HK-2 (cell line): ENCODE results near the gene CALHM1.
"Not testable (repeated sequence)": the region's sequence is repeated elsewhere in the genome, so short reads cannot be mapped to it uniquely, and the experiment has no call there.

ENCODE experiments used
- DNase-seq: peaks from one replicate; pipeline ENCODE4 v3.0.0-alpha.2; 2018; ENCODE audit not compliant: unreplicated experiment

CALHM1 gene

GRCh38 chr10:103458720-103459119 lies at the start of gene CALHM1:
Gene CALHM1 (minus strand): TSS chr10:103458900. CDS start chr10:103458751, 149 bp downstream.
- no peak for DNase-seq

DNA sequence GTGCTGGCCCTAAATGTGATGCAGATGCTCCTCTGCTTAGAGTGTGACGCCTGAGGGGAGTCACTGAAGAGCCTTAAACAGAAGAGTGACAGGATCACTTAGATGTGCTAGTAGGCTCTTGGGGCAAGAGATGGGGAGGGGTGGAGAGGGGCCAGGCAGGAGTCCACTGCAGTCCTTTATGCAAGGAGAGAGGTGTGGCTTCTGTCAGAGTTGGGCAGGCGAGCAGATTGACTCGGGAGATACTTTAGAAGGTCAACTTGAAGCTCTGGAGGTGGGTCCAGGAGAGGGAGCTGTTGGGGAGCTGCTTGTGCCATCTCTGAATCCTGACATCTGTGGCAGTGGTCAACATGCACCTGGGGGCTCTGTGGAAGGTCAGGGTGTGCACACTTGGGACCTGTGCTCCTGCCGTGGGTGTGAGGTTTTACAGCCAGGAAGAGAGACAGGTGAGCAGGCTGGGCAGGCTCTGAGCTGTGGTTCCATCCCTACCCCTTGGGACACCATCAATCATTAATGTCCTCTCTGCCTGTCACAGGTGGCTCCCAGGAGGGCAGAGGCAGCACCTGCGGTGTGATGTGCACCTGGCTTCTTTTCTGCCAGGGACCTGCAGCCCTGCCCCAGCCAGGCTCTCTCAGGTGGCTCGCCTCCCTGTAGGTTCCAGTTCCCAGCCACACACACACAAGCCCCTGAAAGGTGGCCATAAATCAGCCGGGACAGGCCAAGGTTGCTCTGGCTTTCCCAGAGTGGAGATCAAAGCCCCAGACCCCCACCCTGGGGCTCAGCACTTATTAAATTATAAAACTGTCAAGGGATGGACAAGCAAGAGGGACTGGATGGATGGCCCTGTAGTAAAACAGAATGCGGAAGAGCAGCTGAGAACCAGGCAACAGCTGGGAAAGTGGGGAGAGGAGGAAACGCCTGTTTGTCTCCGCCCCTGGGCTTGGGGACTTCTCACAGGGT lies 48.8 kb upstream of the CALHM1 start:
- DNase-seq, result no peak

DNA sequence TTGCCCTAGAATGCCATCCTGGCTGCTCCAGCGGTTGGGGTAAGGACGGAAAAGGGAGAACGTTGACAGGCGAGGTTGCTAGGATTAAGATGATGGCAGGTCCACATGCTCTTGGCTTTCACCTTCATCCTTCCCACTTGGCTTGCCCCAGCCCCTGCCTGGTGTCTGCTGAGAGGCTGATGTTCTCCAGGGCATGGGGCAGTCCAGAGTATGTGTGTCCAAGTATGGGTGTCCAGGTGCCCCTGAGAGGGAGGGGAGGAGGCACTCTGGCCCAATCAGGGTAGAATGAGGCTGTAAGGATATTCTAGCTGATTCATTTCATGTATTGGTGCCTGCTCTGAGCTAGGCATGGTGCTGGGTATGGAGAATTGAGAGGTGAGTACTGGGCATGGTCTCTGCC lies 47.4 kb upstream of the CALHM1 start:
- no peak for DNase-seq

- DNase-seq, result peak; percentile 92
Measured at GRCh38 chr10:103504181-103504783, 45.6 kb upstream of the CALHM1 start.

GRCh38 chr10:103503777-103504176 lies 45.1 kb upstream of the CALHM1 start:
- DNase-seq, result not testable (repeated sequence)

GRCh38 chr10:103502849-103503660 lies 44.4 kb upstream of the CALHM1 start:
- DNase-seq, result no peak

GRCh38 chr10:103501186-103501585 lies 42.5 kb upstream of the CALHM1 start:
- DNase-seq, result no peak

- no peak for DNase-seq
Measured at GRCh38 chr10:103500481-103500880, 41.8 kb upstream of the CALHM1 start.

DNA sequence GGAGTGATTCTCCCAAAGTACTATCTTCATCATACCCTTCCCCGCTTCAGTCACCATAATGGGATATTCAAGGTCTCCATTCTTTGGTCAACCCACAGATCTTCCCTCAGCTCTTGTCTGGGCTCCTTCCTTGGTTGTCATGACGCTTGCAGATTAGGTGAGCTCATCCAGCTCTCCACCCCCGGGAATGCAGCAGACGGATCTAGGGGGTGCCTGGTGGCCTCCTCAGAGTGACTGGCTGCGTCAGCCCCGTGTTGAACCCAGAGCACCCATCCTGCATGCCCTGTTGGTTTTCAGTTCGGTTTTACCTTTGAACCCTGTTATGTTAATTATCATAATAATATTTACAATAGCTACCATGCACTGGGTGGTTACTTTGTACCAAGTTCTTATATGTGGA lies 41.2 kb upstream of the CALHM1 start:
- DNase-seq, result no peak

- DNase-seq, result no peak
Measured at GRCh38 chr10:103498936-103499638, 40.4 kb upstream of the CALHM1 start.

GRCh38 chr10:103497161-103497915 lies 38.6 kb upstream of the CALHM1 start:
- no peak for DNase-seq

DNA sequence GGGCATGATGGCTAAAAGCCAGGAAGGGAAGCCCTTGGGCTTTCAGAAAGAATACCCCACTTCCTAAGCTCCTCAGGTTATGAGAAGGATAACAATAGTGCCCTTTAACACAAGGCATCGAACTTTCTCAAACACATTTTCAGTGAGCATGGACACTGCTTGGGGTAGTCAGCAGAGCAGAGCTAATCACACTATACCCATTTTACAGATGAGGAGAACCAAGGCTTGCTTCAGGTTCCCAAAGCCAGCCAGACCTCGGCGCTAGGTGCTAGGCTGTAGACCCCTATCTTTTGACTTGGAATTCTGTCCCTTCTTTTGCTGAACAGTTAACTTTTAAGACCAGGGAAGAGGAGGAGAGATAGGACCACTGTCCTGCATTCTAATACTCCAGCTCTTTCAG lies 36.6 kb upstream of the CALHM1 start:
- no peak for DNase-seq

DNA sequence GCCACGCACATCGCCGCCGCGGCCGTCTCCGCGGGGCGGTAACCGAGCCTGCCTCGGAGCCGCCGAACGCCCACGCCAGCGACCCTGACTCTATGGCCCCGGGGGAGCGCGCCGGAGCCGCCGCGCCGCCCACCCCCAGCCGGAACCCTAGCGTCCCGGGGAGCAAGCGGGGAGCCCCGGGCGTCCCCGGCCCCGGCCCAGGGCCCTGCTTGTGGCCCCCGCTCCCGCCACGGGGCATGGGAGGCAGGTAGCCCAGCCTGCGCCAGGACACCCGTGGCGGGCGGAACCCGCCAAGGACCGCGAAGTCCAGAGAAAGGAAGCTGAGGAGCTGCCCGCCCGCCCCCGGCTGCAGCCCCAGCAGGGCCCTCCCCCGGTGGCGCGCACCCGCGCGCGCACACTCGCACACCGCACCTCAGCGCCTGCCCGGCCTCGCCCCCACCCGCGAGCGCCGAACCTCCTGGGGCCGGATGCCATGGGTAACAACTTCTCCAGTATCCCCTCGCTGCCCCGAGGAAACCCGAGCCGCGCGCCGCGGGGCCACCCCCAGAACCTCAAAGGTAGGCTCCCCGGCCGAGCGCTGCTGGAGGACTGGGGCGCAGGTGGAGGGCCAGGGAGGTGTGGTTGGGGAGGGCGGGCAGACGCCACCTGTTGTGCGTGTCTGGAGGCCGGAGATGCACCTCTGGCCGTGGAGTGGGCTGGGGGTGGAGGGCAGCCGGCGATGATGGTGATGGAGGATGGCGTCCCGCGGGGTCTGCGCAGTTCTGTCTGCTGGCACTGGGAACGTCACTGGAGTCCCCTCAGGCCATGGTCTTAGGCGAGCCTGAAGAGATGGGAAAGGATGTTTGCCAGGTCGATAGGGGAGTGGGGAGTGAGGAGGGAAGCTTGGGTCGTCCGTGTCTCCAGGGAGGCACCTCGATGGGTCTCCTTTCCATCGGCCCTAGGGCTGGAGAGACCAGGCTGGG lies 35.5 kb upstream of the CALHM1 start:
- DNase-seq, result no peak

- no peak for DNase-seq
Measured at GRCh38 chr10:103493362-103493915, 34.7 kb upstream of the CALHM1 start, which contains the start of gene NEURL1. Gene NEURL1 (plus strand): TSS chr10:103493705. CDS start chr10:103494388, 683 bp downstream.

DNA sequence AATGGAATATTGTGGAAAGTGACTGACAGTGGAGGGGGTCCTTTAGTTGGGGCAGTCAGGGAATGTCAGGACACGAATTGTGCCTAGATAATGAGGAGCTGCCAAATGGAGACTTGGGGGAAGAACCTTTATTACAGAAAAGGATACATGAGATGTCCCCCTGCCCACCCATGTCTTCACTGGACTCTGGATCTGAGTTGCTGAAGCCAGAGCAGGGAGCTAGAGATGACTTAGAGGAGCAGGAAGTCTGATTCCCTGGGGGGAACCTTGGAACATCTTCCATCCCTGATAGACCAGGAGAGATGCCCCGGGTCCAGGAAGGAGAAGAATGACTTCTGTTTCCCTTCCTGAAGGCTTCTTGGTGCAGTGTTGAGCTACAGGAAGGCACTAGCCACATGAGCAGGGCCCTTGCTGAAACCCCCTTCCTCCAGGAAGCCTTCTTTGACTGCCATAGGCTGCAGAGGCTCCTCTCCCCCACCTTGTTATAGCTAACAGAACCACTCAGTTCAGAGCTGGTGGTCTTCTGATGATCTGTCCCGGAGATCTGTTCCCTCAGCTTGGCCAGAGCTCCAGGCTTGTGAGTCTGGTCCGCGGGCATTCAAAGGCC lies 34.1 kb upstream of the CALHM1 start:
- no peak for DNase-seq

GRCh38 chr10:103491729-103492364 lies 33.1 kb upstream of the CALHM1 start:
- peak; percentile 73 for DNase-seq

DNA sequence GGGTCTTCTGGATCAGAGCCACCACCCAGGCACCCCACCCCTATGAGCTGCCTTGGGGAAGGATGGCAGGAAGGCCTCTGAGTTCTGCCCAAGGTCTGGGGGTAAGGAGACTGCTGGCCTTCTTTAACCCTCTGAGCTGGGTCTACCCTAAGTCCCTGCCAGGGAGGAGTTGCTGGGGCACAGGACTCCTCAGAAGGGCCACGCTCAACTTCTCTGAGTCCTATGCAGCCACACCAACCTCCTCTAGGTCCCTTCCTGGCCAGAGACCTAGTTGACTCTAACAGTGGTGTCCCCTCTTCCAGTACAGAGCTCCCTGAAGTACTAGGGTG lies 32.2 kb upstream of the CALHM1 start:
- no peak for DNase-seq

- DNase-seq, result no peak
Measured at GRCh38 chr10:103487410-103487708, 28.7 kb upstream of the CALHM1 start.
